ENCODE measurements around the gene CERS5.
"Not testable (repeated sequence)": the region's sequence is repeated elsewhere in the genome, so short reads cannot be mapped to it uniquely, and the experiment has no call there.

The CERS5 gene

GRCh38 chr12:50101663-50102062 lies 65.5 kb downstream of the CERS5 start:
- DNase-seq = no peak

- DNase-seq = no peak
Measured at GRCh38 chr12:50100561-50100960, 66.6 kb downstream of the CERS5 start.

- DNase-seq = no peak
Measured at GRCh38 chr12:50099302-50100008, 67.7 kb downstream of the CERS5 start.

GRCh38 chr12:50097952-50098351 lies 69.2 kb downstream of the CERS5 start:
- no peak for DNase-seq

GRCh38 chr12:50090391-50090790 lies 76.8 kb downstream of the CERS5 start:
- no peak for DNase-seq

- DNase-seq = no peak
Measured at GRCh38 chr12:50089730-50090129, 77.4 kb downstream of the CERS5 start.

GRCh38 chr12:50088577-50089335 lies 78.4 kb downstream of the CERS5 start:
- peak; percentile 71 for DNase-seq

- no peak for DNase-seq
Measured at GRCh38 chr12:50087995-50088394, 79.2 kb downstream of the CERS5 start.

GRCh38 chr12:50087151-50087550 lies 80.0 kb downstream of the CERS5 start:
- DNase-seq = no peak

- DNase-seq = no peak
Measured at GRCh38 chr12:50086148-50086547, 81.0 kb downstream of the CERS5 start.

- DNase-seq = no peak
Measured at GRCh38 chr12:50085615-50086072, 81.5 kb downstream of the CERS5 start.

GRCh38 chr12:50084775-50085614 lies 82.2 kb downstream of the CERS5 start, which contains the start of gene SMARCD1:
TSS of gene SMARCD1 (plus strand) at chr12:50085342. CDS start at chr12:50085370, 28 bp downstream.
- DNase-seq = peak; percentile 92

- DNase-seq = not testable (repeated sequence)
Measured at GRCh38 chr12:50084409-50084774, 82.8 kb downstream of the CERS5 start.

- DNase-seq = no peak
Measured at GRCh38 chr12:50083301-50083700, 83.9 kb downstream of the CERS5 start.

GRCh38 chr12:50082644-50083043 lies 84.5 kb downstream of the CERS5 start:
- no peak for DNase-seq

- no peak for DNase-seq
Measured at GRCh38 chr12:50081096-50081808, 85.9 kb downstream of the CERS5 start.

GRCh38 chr12:50079771-50080170 lies 87.4 kb downstream of the CERS5 start:
- DNase-seq = no peak

All from activated CD4-positive, alpha-beta T cell treated with anti-CD3 and anti-CD28 coated beads, Interleukin-2, amount 50 U/mL, for 16 hours (primary cell).